GM18511 (cell line): ENCODE measurements around the gene SLC23A2.
"Not testable (repeated sequence)": the region's sequence is repeated elsewhere in the genome, so short reads cannot be mapped to it uniquely, and the experiment has no call there.

Experiments
- ATAC-seq: cut with Tn5 transposase; IDR thresholded peaks from one replicate; pipeline ENCODE4 v1.9.1; 2021; ENCODE audit warnings: mild to moderate bottlenecking, moderate library complexity; ENCODE audit not compliant: unreplicated experiment

The SLC23A2 gene

DNA sequence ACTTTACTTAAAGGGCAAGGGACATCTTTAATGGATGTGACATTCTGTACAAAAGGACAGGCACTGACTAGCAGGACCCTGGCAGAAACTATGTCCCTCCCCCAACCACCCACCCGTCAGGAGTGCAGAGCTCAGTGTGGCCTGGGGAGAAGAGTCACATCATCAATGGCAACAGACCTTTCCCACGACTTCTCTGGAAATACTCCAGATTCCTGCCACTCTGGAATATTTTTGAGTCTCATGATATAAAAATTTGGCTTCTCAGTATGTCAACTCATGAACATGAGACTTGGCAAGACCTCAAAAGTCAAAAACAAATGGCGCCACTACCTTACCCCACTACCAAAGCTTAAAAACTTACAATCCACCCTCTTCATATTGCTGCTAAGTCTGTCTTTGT is 118.3 kb downstream of the SLC23A2 start:
- ATAC-seq, result no peak

DNA sequence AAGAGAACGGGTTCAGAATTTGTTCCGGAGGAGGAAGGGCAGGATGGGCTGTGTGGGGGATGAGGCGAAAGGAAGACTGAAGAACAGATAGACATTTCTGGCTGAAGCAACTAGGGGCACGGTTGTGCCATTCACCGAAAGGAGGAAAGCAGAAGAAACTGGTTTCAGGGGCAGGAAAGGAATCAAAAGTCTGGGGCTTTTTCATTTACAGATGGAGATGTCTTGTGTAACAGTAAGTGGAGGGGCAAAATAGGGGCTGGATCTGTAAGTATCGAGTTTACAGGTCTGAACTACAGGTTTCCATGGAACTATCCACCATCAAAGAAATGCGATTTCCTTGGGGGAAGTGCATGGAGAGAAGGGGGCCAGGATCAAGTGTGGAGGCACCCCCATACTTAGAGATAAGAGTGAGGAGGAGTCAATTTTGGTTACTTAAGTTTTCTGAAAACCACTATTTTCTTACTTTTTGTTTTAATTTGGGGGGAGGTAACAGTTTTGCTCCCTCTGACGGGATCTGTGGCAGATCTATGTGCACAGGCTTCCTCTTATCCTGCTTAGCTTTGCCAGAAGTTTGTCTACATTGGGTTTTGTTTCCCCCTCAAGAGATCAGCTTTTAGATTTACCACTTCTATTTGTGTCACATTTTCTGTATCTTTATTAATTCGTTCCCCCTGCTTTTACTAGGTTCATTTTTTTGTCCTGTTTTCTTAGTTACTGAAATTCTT is 120.1 kb downstream of the SLC23A2 start:
- ATAC-seq, result no peak

DNA sequence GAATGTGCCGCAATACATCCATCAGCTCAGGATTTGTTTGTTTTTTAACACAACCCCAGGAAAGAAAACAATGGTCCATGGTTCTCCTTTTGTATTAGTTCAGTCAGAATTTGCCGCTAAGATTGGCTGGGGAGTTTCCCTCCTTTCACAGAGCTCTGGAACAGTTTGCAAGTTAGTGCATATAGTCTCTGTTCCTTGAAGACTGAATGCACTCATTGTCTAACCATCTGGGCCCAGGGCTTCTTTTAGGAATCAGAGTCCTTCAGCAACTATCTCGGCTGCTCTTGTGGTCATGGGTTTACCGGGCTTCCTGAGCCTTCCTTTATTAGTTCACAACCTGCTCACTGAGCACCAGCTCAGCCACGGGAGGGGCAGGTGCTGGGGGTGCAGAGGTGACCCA is 121.3 kb downstream of the SLC23A2 start:
- no peak for ATAC-seq

DNA sequence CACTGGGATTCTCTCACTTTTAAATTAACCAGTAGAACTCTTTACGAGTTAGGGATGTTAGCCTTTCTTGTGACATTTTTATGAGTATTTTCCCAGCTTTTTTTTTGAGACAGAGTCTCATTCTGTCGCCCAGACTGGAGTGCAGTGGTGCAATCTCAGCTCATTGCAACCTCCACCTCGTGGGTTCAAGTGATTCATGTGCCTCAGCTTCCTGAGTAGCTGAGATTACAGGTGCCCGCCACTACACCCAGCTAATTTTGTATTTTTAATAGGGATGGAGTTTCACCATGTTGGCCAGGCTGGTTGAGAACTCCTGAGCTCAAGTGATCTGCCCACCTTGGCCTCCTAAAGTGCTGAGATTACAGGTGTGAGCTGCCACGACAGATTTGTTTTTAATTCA is 123.2 kb downstream of the SLC23A2 start:
- not testable (repeated sequence) for ATAC-seq

DNA sequence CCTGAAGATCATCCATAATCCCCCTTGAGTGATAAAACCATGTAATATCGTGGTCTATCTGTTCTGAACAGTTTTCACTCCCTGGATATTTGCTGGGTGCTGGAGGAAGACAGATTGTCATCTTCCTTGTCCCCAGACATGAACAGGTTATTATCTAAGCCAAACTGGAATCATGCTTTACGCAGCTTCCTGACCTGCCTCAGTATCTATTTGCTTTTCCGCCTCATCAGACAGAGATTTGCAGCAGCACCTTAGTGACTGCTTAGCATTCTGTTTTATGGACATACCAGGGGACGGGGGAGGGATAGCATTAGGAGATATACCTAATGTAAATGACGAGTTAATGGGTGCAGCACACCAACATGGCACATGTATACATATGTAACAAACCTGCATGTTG is 124.6 kb downstream of the SLC23A2 start:
- no peak for ATAC-seq

DNA sequence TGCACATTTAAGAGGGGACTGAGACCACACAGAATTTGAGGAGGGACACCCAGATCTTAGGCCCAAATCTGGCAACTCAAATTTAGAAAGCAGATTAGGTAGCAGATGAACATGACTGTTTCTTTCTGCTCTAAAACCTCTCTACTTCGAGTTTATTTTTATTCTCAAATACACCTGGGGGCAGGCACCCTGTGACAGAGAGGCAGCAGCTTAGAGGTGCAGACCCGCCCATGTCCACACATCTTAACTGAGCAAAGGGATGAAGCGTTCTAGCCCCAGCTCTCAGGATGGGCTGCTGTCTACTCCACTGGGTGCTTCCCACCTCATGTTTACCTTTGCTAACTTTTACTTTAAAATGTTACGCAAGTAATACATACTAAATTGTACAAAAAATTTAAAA is 125.0 kb downstream of the SLC23A2 start:
- no peak for ATAC-seq

DNA sequence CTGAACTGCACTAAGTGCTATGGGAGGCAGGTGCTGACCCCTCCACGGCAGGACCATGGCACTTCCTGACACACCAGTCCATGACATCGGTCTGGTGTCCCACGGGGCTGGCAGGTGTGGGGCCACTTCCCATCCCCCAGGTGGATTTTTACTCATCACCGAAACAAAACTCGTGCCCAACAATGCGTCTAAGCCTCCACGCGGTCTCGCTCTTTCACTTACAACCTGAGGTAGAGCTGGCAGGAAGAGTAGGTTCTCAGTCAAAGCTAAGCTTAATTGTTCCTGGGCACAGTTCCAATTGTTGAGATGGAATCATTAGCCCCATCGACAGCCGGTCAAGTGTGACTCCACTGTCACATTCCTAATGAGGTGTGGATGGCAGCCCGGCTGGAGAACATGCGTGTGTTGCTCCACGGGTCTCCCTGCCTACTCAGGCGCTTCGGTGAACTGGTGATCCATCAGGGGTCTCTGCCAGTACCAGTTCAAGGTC is 125.7 kb downstream of the SLC23A2 start:
- no peak for ATAC-seq

DNA sequence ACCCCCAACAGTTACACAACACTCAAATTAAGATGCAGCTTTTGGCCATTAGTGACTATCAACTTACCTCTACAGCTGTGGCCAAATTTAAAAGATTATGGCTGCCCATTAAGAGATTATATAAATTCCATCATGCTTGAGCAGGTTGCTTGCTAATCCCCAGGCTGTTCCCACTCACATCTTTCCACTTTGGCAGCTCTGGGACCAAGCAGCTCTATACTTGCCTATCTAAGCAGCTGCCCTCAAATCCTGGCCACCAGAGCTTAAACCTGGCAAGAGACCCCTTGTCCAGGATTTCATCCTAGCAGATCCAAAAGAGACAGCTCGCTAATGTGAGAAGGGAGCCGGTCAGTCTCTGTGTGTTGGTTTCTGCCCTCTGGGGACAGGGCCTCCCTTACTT is 127.9 kb downstream of the SLC23A2 start:
- ATAC-seq, result no peak

DNA sequence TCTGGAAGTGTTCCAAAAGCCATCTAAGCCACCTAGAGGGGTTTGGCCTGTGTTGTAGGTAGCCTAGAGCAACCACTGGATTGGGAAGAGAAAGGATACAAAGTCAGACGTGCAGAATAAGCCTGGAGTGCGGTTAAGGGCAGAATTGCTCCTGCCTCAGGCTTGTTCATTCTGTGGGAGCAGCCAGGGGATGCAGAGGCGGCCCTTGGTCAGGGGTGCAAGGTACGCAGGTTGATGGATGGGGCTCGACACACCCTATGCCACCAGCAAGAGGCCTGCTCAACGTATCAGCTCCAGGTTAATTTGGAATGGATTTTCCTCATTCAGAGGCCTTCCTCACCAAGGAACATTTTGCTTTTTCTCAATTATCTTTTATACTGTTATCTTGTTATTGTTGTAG is 129.8 kb downstream of the SLC23A2 start:
- ATAC-seq, result no peak

DNA sequence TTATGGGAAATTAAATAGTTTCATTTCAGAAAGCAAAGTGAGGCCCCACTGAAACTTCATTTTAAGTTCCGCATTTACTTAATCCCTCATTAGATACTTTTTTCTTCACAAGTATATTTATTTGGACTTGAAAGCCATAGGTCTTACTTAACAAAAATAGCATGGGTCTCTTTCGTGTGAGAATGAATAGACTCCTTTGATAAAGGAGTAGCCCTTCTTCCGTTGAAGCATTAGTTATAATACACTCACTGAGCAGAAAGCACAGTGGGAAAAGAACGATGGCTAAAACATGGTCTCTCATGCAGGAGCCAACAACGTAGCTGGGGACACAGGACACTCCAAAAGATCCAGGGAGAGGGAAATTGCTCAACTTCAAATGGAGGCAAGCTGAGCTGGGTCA is 130.4 kb downstream of the SLC23A2 start:
- no peak for ATAC-seq

DNA sequence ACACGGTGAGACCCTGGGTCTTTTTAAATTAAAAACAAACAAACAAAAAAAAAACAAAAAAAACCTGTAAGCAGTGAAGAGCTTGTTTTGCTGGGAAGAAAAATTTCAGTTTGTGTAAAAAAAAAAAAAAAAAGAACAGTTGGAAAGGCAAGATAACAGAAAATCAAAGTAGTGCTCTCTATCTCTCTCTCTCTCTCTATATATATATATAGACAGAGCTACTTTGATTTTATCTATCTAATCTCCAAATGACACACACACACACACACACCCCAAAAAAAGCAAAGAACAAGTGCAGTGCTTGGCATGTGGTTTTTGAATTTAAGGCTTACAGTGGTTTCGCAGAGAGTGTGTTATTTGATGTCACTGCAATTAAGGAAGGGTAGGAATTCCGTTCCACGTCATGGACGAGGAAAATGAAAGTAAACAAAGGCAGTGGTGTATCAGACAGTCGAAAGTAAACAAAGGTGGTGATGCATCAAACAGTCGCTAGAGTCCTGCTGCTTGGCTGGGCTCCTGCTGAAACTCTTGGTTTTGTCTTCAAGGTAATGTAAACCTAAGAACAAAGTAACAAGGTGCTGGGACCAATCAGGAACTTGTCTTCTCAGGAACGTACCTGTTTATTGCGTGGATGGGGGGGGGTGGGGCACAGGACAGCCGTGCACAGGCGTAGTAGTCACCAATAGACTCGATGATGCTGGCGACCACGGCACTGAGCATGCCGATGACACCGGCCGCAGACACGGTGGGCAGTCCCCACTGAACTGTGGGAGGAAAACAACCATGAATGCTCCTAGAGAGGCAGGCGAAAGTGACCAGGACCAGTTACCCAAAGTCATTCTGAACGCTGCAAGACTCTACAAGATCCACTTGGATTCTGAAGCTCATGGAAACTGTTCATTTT is 131.8 kb downstream of the SLC23A2 start:
- no peak for ATAC-seq

DNA sequence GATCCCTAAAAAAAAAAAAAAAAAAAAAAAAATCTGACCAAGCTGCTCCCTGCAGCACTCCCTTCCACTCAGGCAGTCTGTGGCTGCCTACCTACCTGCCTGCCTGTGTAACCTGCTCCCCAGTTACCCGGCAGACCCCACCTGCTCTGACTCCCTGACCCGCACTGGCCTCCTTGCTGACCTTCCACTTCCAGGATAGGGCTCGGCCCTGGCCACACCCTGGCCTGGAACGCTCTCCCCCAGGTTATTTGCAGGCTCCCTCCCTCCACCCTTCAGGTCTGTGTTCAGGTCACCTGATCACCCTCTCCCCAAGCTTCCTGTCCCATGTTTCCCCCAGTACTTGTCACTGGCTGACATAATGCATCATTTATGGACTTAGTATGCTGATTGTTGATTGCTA is 134.3 kb downstream of the SLC23A2 start:
- ATAC-seq, result no peak

DNA sequence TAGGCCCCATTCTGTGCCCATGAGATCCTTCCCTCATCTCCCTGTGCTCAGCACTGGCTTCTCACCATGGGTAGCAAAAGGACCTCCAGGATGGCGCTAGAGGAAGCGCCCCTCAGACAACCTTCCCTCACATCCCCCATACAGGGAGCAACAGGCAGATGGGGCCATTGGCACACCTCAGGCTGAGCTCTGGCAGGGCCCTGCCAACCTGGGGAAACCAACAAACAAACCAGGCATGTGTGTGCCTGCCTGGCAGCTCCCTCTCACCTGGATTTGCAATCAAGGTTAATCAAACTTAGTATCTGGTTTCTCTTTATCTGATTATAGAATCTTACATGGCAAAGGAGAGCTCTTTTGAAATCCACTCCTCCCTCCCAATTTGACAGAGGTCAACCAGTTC is 134.9 kb downstream of the SLC23A2 start:
- ATAC-seq, result no peak

DNA sequence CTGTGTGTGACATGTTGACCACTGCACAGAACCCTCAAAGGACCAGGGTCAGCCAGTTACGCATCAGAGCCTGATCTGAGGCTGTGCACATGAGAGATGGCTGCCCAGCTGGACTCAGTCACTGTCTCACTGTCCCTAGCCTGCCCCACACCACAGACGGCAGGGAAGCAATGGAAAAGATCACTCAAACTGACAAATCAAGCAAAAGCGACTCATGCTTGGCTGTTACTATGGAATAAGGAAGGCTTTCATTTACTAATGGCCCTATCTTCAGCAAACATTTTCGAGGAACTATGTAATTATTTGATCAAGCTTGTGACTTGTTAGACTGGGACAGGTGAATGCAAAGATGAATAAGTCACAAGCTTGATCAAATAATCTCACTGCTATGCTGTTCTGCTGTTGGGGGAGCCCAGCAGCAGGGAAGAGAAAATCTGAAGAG is 137.0 kb downstream of the SLC23A2 start:
- no peak for ATAC-seq

DNA sequence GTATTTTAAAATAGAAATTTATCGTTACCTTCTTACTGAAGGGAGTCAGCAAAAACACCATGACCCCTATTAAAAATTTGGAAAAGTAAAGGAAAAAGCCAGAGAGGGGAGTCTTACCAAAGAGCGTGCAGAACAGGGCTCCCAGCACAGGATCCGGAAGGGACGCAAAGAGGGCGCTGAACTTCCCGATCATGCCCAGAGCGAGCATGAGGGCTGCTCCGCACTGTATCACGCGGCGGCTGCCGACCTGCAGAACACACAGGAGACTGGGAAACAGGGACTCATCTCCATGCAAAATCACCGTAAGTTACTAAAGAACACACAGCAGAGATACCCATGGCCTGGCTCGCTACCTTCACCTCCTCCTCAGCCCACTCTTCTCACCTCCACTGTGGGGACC is 138.6 kb downstream of the SLC23A2 start:
- no peak for ATAC-seq

DNA sequence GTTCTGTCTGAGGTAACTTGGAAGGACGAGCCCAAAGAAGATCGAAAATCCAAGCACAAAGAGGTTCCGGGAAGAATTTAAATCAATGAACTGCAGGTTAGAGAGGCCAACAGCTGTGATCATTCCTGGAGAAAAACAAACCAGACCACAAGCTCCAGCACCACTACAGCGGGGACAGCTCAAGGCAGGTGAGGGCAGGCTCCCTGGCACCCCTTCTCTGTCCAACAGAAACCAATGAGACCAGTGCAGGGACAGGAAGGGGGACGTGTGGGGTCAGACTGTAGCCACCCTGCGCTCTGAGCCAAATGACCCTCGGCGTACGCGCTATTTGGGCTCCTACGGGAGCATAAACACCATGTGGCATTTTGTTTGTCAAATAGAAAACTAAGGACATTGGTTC is 139.3 kb downstream of the SLC23A2 start:
- no peak for ATAC-seq

DNA sequence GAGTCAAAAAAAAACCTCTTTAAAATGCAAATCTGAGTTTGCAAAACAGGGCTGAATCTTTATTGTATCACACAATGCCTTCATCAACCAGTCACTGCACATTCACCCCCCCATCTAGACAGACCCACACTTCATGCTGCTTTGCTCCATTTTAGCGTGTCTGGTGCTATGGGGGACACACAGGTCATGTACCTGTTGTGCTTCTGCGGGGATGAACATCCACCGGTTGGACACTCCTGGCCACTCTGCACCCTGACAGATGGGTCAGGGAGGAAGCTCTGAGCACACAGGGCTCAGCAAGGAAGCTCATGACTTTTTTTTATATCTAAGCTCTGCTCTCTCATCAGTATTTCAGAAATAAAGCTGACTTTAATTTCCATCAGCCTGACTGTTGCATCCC is 143.3 kb downstream of the SLC23A2 start:
- ATAC-seq, result no peak

DNA sequence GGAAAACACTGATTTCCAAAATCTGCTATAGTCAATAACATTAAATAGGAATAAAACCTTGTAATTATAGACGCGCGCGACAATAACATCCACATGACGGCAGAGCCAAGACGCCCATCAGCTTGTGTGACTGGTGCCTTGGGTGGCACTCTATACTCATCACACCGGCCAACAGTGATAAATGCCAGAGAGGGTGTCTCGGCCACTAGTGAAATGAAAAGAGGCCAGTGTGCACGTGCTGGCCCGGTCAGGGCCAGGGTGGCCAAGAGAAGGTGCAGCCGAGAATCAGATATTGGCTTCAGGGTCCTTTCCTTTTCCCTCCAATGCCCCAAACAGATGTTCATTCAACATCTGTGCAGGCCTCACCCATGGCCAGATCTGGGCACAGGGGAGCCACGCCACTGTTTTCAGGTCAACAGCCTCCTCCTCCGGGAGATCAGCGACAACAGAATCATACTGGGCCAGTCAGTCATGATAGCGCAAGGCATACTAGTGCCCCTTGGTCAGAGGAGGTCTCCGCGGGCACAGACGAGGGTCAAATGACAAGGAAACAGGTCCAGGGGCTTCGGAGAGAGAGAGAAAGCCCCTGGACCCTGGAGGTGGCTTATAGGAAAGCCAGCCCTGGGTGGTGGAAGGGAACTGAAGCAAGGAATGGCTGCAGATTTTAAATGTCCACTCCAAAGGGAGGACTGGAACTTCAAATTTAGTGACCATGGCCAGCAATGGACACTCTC is 145.1 kb downstream of the SLC23A2 start:
- ATAC-seq, result no peak

DNA sequence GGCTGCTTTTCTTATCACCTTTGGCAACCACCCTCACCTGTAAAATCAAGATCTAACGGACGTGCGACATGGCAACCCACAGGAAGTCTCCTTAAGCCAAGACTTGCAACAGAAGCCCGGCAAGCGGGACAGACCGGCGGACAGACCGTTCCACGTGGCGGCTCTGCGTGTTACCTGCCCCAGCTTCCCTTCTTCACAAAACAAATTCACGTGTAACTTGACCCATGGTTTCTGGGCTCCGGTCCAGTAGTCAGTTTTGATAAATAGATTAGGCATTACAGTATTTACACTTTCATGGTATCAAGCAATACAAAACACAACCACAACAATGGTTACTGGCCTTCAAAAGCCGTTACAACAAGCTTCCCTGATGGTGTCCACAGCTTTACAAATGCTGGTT is 145.8 kb downstream of the SLC23A2 start:
- no peak for ATAC-seq

DNA sequence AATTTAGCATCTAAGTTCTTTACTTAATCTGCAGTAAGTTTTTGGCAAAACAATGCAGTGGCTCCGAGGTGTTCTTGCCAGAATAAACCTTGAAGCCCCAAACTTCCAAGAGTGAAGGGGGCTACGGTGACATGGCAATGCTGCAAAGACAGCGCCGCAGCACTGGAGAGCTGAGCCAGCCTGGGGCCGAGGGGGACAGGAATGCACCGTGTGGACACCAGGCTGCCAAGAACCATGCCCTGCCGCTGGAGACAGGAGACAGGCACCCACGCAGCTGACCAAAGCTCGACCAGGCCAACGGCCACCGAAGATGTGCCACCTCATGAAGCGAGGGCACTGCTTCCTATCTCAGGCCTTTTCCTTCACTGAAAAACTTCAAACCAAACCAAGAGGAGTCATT is 146.2 kb downstream of the SLC23A2 start:
- no peak for ATAC-seq

DNA sequence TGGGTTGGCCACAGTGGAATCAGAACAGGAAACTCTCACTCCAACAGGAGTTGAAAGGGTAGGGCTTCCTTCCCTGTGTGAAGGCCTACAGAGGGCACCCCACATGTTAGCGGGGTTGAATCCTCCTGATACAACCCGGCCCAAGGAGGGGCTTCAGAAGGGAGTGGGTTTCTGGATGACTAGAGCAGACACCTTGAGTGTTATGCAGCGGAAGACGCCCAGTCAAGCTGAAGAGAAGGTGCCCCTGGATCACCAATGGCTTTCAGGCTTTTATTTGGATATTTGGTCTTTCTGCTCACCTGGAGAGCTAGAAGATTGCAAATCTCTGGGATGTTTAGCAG is 146.8 kb downstream of the SLC23A2 start:
- no peak for ATAC-seq
